Measurements from ENCODE around the gene UBXN11.
A peak's percentile ranks its signal among the peaks of the same experiment; 100 is the strongest.

UBXN11 gene

DNA sequence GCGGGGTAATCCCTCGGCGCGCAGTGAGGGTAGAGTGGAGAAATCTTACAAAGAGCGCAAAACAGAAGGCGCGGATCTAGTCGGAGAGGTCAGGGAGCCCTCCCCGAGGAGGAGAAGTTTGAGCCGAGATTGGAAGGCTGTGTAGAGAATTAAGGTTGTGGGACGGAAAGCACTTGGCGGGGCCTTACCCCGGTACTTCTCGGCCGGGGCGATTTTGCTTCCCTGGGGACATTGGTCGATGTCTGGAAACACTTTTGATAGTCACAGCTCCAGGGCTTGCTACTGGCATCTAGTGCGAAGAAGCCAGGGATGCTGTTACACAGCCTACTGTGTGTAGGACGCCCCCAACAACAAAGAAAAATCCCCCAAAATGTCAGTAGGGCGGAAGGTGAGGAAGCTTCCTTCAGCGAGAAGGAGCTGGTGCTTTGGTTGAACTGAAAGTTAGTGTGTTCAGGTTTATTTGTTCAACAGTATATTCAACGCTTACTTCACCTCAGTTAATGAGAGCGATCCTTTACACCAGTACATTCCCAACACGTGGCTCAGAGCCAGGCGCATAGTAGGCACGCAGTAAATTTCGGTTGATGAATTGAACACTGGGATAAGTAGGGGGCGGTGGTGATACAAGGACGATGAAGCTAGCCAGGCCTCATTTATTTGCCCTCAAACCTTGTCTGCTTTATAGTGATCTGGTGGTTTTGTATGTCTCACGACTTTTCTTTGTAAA is 71.6 kb downstream of the UBXN11 start:
- no peaks in the 10 kb centered on the region for H3K9me3 ChIP-seq (ENCODE audit: control insufficient read depth, low read depth, low read length)
- H3K4me3 ChIP-seq (ENCODE audit: low read length) = peak overlapping the region; percentile 93
- peak overlapping the region; percentile 12 for H3K27ac ChIP-seq (ENCODE audit: low read length)
- no peaks in the 10 kb centered on the region for H3K4me1 ChIP-seq (ENCODE audit: control insufficient read depth, low read depth, low read length)
- peak overlapping the region; percentile 81 for H3K9ac ChIP-seq (ENCODE audit: low read length)
- no peaks in the 10 kb centered on the region for H3K27me3 ChIP-seq (ENCODE audit: control insufficient read depth, insufficient read depth, low read length)
- H3K36me3 ChIP-seq (ENCODE audit: control insufficient read depth, low read depth, low read length) = peaks cover 3% of the 10 kb centered on the region

DNA sequence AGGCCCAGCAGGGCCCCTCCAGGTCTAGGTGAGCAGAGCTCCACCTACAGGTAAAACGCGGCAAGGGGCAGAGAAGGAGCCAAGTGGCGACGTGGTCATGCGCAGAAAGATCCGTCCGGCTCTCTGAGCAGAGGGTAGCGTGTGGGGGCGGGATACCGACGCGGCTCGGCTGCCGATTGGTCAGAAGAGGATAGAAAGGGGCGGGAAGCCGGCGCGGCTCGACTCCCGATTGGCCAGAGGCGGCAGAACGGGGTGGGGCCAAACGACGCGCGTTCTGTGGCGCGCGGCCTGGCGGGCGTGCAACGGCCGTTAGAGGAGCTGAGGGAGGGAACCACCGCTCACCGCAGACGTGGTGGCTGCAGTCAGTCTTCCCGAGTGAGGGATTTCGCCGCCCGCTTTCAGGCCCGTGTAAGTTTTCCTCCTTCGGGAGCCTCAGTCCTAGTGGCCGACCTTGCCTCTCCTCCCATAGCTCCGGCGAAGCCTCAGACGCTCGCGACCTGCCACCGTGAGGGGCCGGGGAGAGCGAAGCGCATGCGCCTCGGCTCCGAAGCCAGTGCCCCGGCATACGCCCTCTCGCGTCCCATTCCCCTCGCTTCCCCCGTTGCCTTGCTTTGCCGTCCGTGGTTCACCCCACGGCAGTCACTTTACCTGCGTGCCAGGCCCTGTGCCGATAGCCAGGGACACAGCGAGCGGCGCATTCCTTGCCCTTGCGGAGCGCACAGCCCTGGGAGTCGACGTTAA is 72.4 kb downstream of the UBXN11 start, which contains the start of gene CEP85:
CEP85 (plus strand) TSS at position 298 of the 741 bp plus-strand sequence. CDS start 5,584 bp downstream, outside the sequence.
- Histone ChIP-seq H3K27me3 (ENCODE audit: control insufficient read depth, insufficient read depth, low read length) (no peaks in the 10 kb centered on the region), H3K4me1 (ENCODE audit: control insufficient read depth, low read depth, low read length) (no peaks in the 10 kb centered on the region), H3K9ac (ENCODE audit: low read length) (peak within 1 kb of the TSS; percentile 81), H3K4me3 (ENCODE audit: low read length) (peak within 1 kb of the TSS; percentile 93), H3K36me3 (ENCODE audit: control insufficient read depth, low read depth, low read length) (no peaks in the 10 kb centered on the region), H3K27ac (ENCODE audit: low read length) (peak within 1 kb of the TSS; percentile 12), H3K9me3 (ENCODE audit: control insufficient read depth, low read depth, low read length) (no peaks in the 10 kb centered on the region)
